Activated naive CD8-positive, alpha-beta T cell treated with anti-CD3 and anti-CD28 coated beads, Interleukin-2, amount 10 ng/mL, durations not matched to agents 7 days and 5 days (primary cell): ENCODE measurements around the gene MPPED2. TPM values are rescaled to one million over a fixed set of nuclear protein-coding genes. Genes with fewer than 3 reads are reported as not detected.

Experiments used
- ATAC-seq: fragments of 150-1000 bp; cut with Tn5 transposase; one replicate; pipeline ENCODE4 v1.10.0; 2021; ENCODE audit warnings: low read depth, moderate library complexity
- POLR2A ChIA-PET: fragments of 350-600 bp; sonication (Branson Sonifier 250); formaldehyde crosslinking; loops from one replicate; lab custom pipeline; 2021; ENCODE audit warnings: antibody characterized with exemption; lab: Charles Lee
- DNase-seq: peaks from one replicate; pipeline ENCODE4 v3.0.0; 2021
- H3K27ac Mint-ChIP-seq: one replicate; pipeline ENCODE4 v1.8.0; 2022; ENCODE audit warnings: mild to moderate bottlenecking, mixed read lengths
- H3K27me3 Mint-ChIP-seq: one replicate; pipeline ENCODE4 v1.8.0; 2022; ENCODE audit warnings: mild to moderate bottlenecking, moderate library complexity, mixed read lengths
- H3K36me3 Mint-ChIP-seq: one replicate; pipeline ENCODE4 v1.8.0; 2021; ENCODE audit warnings: mild to moderate bottlenecking, mixed read lengths
- H3K4me1 Mint-ChIP-seq: one replicate; pipeline ENCODE4 v1.8.0; 2021; ENCODE audit warnings: mixed read lengths
- H3K4me3 Mint-ChIP-seq: one replicate; pipeline ENCODE4 v1.8.0; 2022; ENCODE audit warnings: mild to moderate bottlenecking, moderate library complexity, mixed read lengths
- H3K9me3 Mint-ChIP-seq: one replicate; pipeline ENCODE4 v1.8.0; 2021; ENCODE audit warnings: mixed read lengths
- total RNA-seq, 2 experiments: library from RNA; stranded (reverse); gene quantifications; one replicate each; pipeline ENCODE4 v1.2.3, GENCODE V29; 2021

Gene MPPED2
- total RNA-seq, 2 experiments from 2014 or later = not detected

DNA sequence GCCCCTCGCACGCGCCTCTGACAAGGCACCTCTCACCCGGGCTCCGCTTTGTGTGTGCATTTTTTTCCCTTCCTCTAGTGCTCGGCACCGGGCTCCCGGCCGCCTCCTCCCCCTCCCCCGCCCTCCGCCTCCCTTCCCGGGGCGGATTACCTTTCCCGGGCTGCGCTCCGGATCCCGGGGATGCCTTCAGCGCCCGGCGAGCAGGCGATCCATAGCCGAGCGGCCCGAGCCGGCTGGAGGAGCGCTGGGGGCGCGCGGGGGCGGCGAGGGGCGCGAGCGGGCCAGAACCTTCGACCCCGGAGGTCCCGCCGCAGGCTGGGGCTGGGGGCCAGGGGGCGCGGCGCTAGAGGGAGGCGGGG, 282 bp downstream of the MPPED2 start:
- peaks cover 65% of the 10 kb centered on the region for H3K27me3 Mint-ChIP-seq

GRCh38 chr11:30585125-30585891, 845 bp downstream of the MPPED2 start:
- H3K27ac Mint-ChIP-seq = no peak overlapping the region
- no peaks in the 10 kb centered on the region for H3K9me3 Mint-ChIP-seq
- H3K36me3 Mint-ChIP-seq = no peaks in the 10 kb centered on the region
- H3K4me3 Mint-ChIP-seq = peak overlapping the region; percentile 52
- POLR2A ChIA-PET = no interaction called here
- H3K27me3 Mint-ChIP-seq = peaks cover 64% of the 10 kb centered on the region
- peaks cover 4% of the 10 kb centered on the region for H3K4me1 Mint-ChIP-seq
- ATAC-seq (peak; percentile 38), DNase-seq (peak; percentile 47)

More for the DNA sequence above, 282 bp downstream of the MPPED2 start:
- Mint-ChIP-seq H3K27ac (no peak overlapping the region), H3K4me1 (peaks cover 4% of the 10 kb centered on the region), H3K36me3 (no peaks in the 10 kb centered on the region), H3K9me3 (no peaks in the 10 kb centered on the region), H3K4me3 (peak overlapping the region; percentile 69)
- POLR2A ChIA-PET = no interaction called here
- peak; percentile 32 for ATAC-seq
- DNase-seq = no peak

GRCh38 chr11:30583476-30584280, 2.5 kb downstream of the MPPED2 start:
- ATAC-seq = no peak
- no peak overlapping the region for H3K4me3 Mint-ChIP-seq
- POLR2A ChIA-PET = no interaction called here
- H3K9me3 Mint-ChIP-seq = no peaks in the 10 kb centered on the region
- no peak for DNase-seq
- no peaks in the 10 kb centered on the region for H3K36me3 Mint-ChIP-seq
- H3K4me1 Mint-ChIP-seq = peaks cover 4% of the 10 kb centered on the region
- H3K27ac Mint-ChIP-seq = no peak overlapping the region
- H3K27me3 Mint-ChIP-seq = peaks cover 56% of the 10 kb centered on the region

DNA sequence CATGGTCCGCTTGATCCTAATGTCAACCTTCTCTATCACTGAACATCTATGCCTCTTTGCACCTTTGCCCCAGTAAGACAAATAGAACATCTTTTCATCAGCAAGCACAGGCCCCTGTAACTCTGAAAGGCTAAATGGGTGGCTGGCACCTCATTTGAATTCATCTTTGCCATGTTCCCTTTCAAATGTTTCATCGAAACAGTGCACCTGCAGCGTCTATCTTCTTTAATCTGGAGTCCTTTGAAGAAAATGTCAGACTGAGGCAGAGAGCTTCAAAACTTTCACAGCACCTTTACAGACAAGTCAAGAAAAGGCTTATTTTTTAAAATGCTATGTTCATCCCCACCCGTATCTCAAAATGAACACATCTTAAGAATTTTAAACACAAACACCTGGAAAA, 3.4 kb downstream of the MPPED2 start:
- peaks cover 4% of the 10 kb centered on the region for H3K4me1 Mint-ChIP-seq
- H3K27me3 Mint-ChIP-seq = peaks cover 49% of the 10 kb centered on the region
- H3K9me3 Mint-ChIP-seq = no peaks in the 10 kb centered on the region
- POLR2A ChIA-PET = no interaction called here
- H3K36me3 Mint-ChIP-seq = no peaks in the 10 kb centered on the region
- ATAC-seq (no peak), DNase-seq (no peak)
- no peak overlapping the region for H3K27ac Mint-ChIP-seq
- no peak overlapping the region for H3K4me3 Mint-ChIP-seq

- no peaks in the 10 kb centered on the region for H3K36me3 Mint-ChIP-seq
- H3K27ac Mint-ChIP-seq = no peak overlapping the region
- H3K4me1 Mint-ChIP-seq = peaks cover 2% of the 10 kb centered on the region
- H3K9me3 Mint-ChIP-seq = no peaks in the 10 kb centered on the region
- no peak for ATAC-seq
- POLR2A ChIA-PET = no interaction called here
- DNase-seq = no peak
- H3K27me3 Mint-ChIP-seq = peaks cover 38% of the 10 kb centered on the region
- no peak overlapping the region for H3K4me3 Mint-ChIP-seq
Measured at GRCh38 chr11:30581675-30582074, 4.5 kb downstream of the MPPED2 start.

GRCh38 chr11:30580573-30580972, 5.6 kb downstream of the MPPED2 start:
- POLR2A ChIA-PET = no interaction called here
- H3K4me3 Mint-ChIP-seq = no peak overlapping the region
- ATAC-seq = no peak
- H3K36me3 Mint-ChIP-seq = no peaks in the 10 kb centered on the region
- H3K4me1 Mint-ChIP-seq = peaks cover 2% of the 10 kb centered on the region
- peaks cover 38% of the 10 kb centered on the region for H3K27me3 Mint-ChIP-seq
- H3K9me3 Mint-ChIP-seq = no peaks in the 10 kb centered on the region
- no peak for DNase-seq
- no peak overlapping the region for H3K27ac Mint-ChIP-seq

- POLR2A ChIA-PET = no interaction called here
- no peak overlapping the region for H3K27ac Mint-ChIP-seq
- H3K9me3 Mint-ChIP-seq = no peaks in the 10 kb centered on the region
- ATAC-seq = no peak
- no peak overlapping the region for H3K4me3 Mint-ChIP-seq
- H3K27me3 Mint-ChIP-seq = peaks cover 33% of the 10 kb centered on the region
- no peaks in the 10 kb centered on the region for H3K36me3 Mint-ChIP-seq
- H3K4me1 Mint-ChIP-seq = no peaks in the 10 kb centered on the region
- no peak for DNase-seq
Measured at GRCh38 chr11:30579415-30580175, 6.6 kb downstream of the MPPED2 start.

DNA sequence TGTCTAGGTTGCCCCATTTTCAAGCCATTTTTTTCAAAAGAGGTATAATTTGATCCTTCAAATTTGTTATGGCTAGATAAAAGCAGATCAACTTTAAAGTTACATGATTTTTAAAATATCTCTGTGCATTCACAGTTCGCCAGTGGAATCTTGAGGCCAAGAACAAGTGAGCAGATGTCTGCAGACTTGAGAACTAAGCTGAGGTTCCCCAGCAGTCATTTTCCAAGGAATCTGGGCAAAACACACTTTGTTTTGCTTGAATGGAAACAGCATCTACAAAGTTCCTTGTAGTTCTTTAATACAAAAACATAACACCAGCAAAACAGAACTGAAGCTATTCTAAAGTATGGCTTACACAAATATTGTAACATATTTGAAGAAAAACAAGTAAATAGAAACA, 7.7 kb downstream of the MPPED2 start:
- Mint-ChIP-seq H3K27ac (no peak overlapping the region), H3K4me1 (no peaks in the 10 kb centered on the region), H3K36me3 (no peaks in the 10 kb centered on the region), H3K27me3 (peaks cover 21% of the 10 kb centered on the region), H3K4me3 (no peak overlapping the region), H3K9me3 (no peaks in the 10 kb centered on the region)
- no peak for DNase-seq
- POLR2A ChIA-PET = no interaction called here
- ATAC-seq = no peak

DNA sequence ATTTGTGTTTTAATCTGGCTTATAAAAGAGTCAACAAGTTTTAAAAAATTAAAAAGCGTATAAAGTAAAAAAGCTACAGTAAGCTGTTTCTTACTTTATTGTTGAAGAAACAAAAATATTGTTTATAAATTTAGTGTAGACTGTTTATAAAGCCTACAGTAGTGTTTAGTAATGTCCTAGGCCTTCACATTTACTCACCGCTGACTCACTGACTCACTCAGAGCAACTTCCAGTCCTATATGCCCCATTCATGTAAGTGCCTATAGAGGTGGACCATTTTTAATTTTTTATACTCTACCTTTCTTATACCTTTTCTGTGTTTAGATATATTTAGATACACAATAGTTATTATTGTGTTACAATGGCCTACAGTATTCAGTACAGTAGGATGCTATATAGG, 12.2 kb downstream of the MPPED2 start:
- Mint-ChIP-seq H3K4me3 (no peak overlapping the region), H3K4me1 (no peaks in the 10 kb centered on the region), H3K36me3 (no peaks in the 10 kb centered on the region), H3K27me3 (no peaks in the 10 kb centered on the region), H3K9me3 (no peaks in the 10 kb centered on the region), H3K27ac (no peak overlapping the region)
- POLR2A ChIA-PET = no interaction called here
- ATAC-seq (no peak), DNase-seq (no peak)

DNA sequence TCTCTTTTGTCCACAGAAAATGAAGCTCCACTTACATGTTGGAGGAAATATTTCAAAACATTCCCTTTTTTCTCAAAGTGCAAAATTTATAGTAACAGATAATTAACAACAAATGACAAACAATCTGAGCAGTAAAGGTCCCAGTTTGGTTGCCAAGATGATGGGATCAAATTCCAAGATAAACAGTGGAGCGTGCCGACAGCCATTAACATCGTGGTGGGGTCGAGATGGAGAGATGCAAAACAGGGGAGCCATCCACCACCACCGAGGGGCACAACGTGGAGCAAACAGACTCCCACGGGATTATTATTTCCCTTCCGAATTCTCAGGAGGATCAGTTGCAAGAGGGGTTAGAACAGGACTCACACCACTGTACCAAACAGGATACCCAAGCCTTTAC, 17.2 kb downstream of the MPPED2 start:
- Mint-ChIP-seq H3K4me1 (no peaks in the 10 kb centered on the region), H3K36me3 (no peaks in the 10 kb centered on the region), H3K27ac (no peak overlapping the region), H3K4me3 (no peak overlapping the region), H3K27me3 (peaks cover 14% of the 10 kb centered on the region), H3K9me3 (no peaks in the 10 kb centered on the region)
- no peak for ATAC-seq
- POLR2A ChIA-PET = no interaction called here
- DNase-seq = no peak

DNA sequence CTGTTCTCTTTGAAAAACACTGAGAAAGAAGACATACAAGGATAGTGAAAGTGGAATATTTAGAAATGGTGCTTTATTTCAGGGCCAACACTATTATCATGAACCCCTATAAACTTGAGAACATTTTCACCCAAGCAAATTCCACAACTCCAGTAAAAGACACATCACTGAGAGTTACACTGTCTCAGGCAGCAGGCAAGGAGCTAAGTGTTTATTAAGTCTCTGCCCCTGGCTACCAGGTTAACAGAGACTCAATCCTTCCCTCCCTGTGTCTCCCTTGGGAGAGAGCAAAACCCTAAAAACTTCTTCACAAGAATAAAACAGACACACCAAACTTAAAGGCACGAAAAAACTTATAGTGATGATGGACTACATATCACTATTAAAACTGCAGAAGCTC, 18.5 kb downstream of the MPPED2 start:
- no peaks in the 10 kb centered on the region for H3K4me1 Mint-ChIP-seq
- DNase-seq (no peak), ATAC-seq (no peak)
- H3K36me3 Mint-ChIP-seq = no peaks in the 10 kb centered on the region
- no peak overlapping the region for H3K4me3 Mint-ChIP-seq
- H3K27ac Mint-ChIP-seq = no peak overlapping the region
- H3K9me3 Mint-ChIP-seq = no peaks in the 10 kb centered on the region
- peaks cover 16% of the 10 kb centered on the region for H3K27me3 Mint-ChIP-seq
- POLR2A ChIA-PET = no interaction called here

DNA sequence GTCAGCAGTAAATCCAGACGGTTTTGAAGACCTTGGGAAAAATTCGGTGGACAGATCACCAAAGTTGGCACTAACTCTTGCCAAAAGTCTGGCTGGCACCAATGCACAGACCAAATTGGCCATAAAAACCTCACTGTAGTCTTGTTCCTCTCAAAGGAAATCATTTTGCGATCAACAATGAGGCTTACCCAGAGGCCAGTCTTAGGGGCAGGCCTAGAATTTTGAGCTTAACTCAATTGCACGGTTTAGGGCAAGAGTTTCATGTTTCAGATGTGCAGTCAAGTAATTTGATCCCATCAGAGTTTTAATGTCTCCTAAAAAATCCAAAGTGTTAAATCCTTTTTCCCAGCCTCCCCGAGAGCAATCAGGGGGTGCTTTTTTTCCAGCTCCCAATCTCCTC, 19.0 kb downstream of the MPPED2 start:
- no peaks in the 10 kb centered on the region for H3K4me1 Mint-ChIP-seq
- no peaks in the 10 kb centered on the region for H3K9me3 Mint-ChIP-seq
- no peak overlapping the region for H3K27ac Mint-ChIP-seq
- ATAC-seq (no peak), DNase-seq (no peak)
- POLR2A ChIA-PET = no interaction called here
- no peak overlapping the region for H3K4me3 Mint-ChIP-seq
- no peaks in the 10 kb centered on the region for H3K36me3 Mint-ChIP-seq
- H3K27me3 Mint-ChIP-seq = peaks cover 16% of the 10 kb centered on the region

- peaks cover 4% of the 10 kb centered on the region for H3K4me1 Mint-ChIP-seq
- no peak for DNase-seq
- POLR2A ChIA-PET = no interaction called here
- no peaks in the 10 kb centered on the region for H3K36me3 Mint-ChIP-seq
- no peak overlapping the region for H3K4me3 Mint-ChIP-seq
- no peak overlapping the region for H3K27ac Mint-ChIP-seq
- peaks cover 16% of the 10 kb centered on the region for H3K27me3 Mint-ChIP-seq
- no peaks in the 10 kb centered on the region for H3K9me3 Mint-ChIP-seq
- no peak for ATAC-seq
Measured at GRCh38 chr11:30566482-30566881, 19.7 kb downstream of the MPPED2 start.
